Activated naive CD4-positive, alpha-beta T cell treated with anti-CD3 and anti-CD28 coated beads, Interleukin-2, amount 10 ng/mL, durations not matched to agents 7 days and 5 days (primary cell): ENCODE data around the gene AMOT.

Experiments
- CTCF ChIA-PET: fragments of 350-600 bp; sonication (Branson Sonifier 250); formaldehyde crosslinking; loops from one replicate; lab custom pipeline; 2021; ENCODE audit warnings: antibody characterized with exemption; lab: Charles Lee
- DNase-seq: peaks from one replicate; pipeline ENCODE4 v3.0.0-alpha.2; 2020
- H3K27ac Mint-ChIP-seq: one replicate; pipeline ENCODE4 v1.8.0; 2021; ENCODE audit warnings: mild to moderate bottlenecking, moderate library complexity, mixed read lengths
- H3K27me3 Mint-ChIP-seq: one replicate; pipeline ENCODE4 v1.8.0; 2021; ENCODE audit warnings: mild to moderate bottlenecking, mixed read lengths
- H3K36me3 Mint-ChIP-seq: one replicate; pipeline ENCODE4 v1.8.0; 2021; ENCODE audit warnings: mixed read lengths
- H3K4me1 Mint-ChIP-seq: one replicate; pipeline ENCODE4 v1.8.0; 2021; ENCODE audit warnings: mixed read lengths
- H3K4me3 Mint-ChIP-seq: one replicate; pipeline ENCODE4 v1.8.0; 2021; ENCODE audit warnings: mild to moderate bottlenecking, moderate library complexity, mixed read lengths
- H3K9me3 Mint-ChIP-seq: one replicate; pipeline ENCODE4 v1.8.0; 2021; ENCODE audit warnings: mixed read lengths

Gene AMOT

DNA sequence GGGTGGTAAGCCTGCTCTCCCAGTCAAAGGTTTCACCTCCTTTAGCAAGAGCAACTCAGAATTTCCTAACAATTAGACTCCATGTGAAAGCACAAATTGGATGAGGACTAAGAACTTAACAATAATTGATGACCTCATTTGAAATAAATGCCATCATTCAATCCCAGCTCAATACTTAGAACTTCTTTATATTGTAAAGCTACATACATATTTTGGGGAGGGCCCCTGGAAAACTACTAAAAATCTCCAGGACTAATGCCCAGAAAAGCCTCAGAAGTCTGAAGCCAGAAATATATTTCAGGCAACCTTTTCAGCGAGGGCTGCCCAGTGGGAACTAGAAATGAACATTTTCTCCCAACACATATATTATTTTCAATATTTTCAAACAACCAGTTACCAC lies 38.1 kb downstream of the AMOT start:
- CTCF ChIA-PET: no interaction called here
- no peak for DNase-seq

DNA sequence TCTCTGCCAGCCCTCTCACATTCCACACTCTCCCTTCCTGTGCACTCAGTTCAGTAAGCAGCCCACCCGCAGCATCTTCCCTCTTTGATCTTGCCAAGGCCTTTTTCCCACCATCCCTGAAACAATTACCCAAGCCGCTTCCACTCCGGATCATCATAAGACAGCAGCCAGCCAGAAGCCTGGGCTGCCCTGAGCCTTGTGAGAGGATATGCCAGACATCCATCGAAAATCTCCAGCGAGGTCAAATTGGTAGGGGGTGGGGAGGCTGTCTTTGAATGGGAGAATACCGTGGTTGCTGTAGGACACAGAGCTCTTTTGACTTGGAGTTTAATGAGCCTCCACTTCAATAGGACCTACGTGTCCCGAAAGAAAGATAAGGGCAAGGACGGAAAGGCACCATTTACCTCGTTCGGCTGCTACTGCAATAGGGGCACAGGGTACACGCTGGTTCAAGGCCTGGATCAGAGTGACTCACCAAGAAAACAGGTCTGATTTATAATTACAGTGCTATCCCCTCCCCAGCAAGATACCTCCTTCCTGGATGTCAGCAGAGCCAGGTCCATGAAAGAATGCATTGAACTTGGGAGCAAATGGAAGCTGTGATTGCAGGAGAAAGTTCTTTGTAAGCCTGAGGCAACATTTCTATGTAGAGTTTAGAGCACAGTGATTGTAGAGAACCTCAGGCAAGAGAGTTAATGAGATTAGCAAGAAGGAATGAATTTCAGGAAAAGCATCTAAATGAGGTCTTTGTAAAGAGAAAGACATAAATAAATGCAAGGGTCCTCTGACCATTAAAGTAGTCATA lies 39.5 kb downstream of the AMOT start:
- H3K27ac Mint-ChIP-seq: no peak overlapping the region
- H3K36me3 Mint-ChIP-seq: no peaks in the 10 kb centered on the region
- CTCF ChIA-PET: no interaction called here

More for the DNA sequence above, 38.1 kb downstream of the AMOT start:
- no peak overlapping the region for H3K27ac Mint-ChIP-seq
- H3K4me3 Mint-ChIP-seq: no peak overlapping the region
- no peaks in the 10 kb centered on the region for H3K9me3 Mint-ChIP-seq
- H3K27me3 Mint-ChIP-seq: no peaks in the 10 kb centered on the region
- no peaks in the 10 kb centered on the region for H3K4me1 Mint-ChIP-seq
- no peaks in the 10 kb centered on the region for H3K36me3 Mint-ChIP-seq

DNA sequence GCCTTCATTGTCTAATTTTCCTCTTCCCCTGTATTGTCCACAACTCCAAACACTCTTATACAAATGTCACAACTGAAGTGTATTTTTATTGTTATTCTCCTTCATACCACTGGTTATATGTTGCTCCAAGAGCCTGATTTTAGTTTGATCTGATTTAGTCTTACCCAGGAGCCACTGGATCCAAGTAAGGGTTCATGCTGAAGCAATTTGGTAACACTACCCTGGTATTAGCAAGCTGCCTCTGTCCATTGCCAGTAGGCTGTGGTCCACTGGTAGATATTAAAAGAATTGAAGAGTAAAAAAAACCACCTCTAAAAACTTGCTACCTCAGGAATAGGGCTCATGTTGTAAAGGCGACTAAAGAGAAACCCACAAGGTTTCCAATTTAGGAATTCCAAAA lies 41.2 kb downstream of the AMOT start:
- CTCF ChIA-PET: no interaction called here
- Mint-ChIP-seq H3K27me3 (no peaks in the 10 kb centered on the region), H3K27ac (no peak overlapping the region), H3K9me3 (no peaks in the 10 kb centered on the region), H3K4me1 (no peaks in the 10 kb centered on the region), H3K4me3 (no peak overlapping the region), H3K36me3 (no peaks in the 10 kb centered on the region)
- no peak for DNase-seq

More for the DNA sequence above, 39.5 kb downstream of the AMOT start:
- H3K9me3 Mint-ChIP-seq: no peaks in the 10 kb centered on the region
- no peak for DNase-seq
- H3K27me3 Mint-ChIP-seq: no peaks in the 10 kb centered on the region
- no peaks in the 10 kb centered on the region for H3K4me1 Mint-ChIP-seq
- H3K4me3 Mint-ChIP-seq: no peak overlapping the region

DNA sequence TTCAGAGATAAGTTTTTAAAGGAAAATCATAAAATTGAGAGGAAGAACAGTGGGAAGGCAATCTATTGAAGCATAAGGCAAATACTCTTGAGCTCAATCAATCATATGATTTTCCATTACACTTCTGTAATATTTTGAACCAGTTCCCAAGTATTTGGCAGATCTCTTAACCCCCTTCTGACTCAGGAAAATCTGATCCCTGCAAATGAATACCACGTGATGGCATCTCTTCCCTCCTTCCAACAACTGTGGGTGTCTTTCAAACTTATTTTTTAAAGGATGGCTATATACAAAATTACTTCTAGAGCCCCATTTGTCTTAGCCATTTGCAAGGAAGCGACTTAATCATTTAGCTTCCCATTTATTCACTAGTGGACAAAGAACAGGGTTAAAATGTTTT lies 41.9 kb downstream of the AMOT start:
- CTCF ChIA-PET: no interaction called here

DNA sequence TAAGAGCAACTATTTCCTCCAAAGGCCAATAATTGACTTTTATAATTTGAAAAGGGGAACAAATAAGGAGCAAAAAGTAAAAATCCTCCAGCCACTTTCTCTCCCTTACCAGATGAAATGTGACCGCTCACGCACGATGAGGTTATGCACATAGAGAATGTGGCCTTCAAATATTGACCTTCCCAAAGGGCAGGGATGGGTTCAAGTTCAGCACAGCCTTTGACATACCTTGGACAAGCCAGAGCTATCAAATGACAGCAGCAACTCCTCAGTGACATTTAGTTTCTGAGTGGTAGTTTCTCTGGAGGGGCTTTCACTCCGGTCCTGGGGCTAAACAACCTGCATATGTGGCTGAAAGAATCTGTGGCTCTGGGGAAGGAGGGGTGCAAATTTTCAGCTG lies 50.7 kb downstream of the AMOT start:
- DNase-seq: no peak
- Mint-ChIP-seq H3K36me3 (no peaks in the 10 kb centered on the region), H3K4me1 (no peaks in the 10 kb centered on the region), H3K4me3 (no peak overlapping the region), H3K27ac (no peak overlapping the region), H3K9me3 (no peaks in the 10 kb centered on the region), H3K27me3 (no peaks in the 10 kb centered on the region)
- CTCF ChIA-PET: no interaction called here

More for the DNA sequence above, 41.9 kb downstream of the AMOT start:
- DNase-seq: no peak
- H3K4me3 Mint-ChIP-seq: no peak overlapping the region
- no peaks in the 10 kb centered on the region for H3K27me3 Mint-ChIP-seq
- no peaks in the 10 kb centered on the region for H3K9me3 Mint-ChIP-seq
- H3K36me3 Mint-ChIP-seq: no peaks in the 10 kb centered on the region
- no peak overlapping the region for H3K27ac Mint-ChIP-seq
- no peaks in the 10 kb centered on the region for H3K4me1 Mint-ChIP-seq

DNA sequence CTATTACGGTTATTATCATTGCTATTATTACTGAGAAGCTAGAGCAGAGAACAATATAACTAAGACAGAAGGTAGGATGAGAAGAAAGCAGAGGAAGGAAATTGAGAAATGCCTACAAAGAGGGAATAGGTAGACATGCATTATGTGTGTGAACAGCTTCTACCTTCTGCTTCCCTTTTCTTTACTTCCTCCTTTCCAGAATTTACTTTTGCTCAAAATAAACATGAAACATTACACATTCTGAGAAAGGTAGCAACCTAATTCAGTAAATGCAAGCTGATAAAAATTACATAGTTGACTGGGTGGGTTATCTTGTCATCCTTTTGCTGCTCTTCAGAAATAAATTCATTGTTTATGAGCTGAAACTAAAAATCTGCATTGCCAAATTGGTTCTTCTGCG lies 54.6 kb downstream of the AMOT start:
- H3K4me3 Mint-ChIP-seq: no peak overlapping the region
- CTCF ChIA-PET: no interaction called here

DNA sequence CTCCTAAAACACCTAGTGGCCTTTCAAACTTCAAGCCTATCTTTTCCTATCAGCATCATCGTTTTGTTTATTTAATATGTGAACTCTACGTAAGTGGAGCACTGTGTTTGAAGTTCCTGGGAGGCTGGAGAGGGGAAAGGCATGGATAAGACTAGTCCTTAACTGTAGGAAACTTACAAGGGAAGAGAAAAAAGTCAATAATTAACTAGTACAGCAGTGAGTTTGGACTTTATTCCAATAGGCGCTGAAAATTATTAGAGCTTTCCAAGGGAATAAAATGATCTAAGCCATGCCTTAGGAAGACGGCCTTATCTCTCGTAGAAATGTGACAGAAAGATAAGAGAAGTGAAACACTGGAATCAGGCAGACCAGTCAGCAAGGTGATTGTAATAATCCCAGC lies 55.3 kb downstream of the AMOT start:
- Mint-ChIP-seq H3K27me3 (no peaks in the 10 kb centered on the region), H3K9me3 (no peaks in the 10 kb centered on the region), H3K36me3 (no peaks in the 10 kb centered on the region), H3K4me1 (no peaks in the 10 kb centered on the region), H3K27ac (no peak overlapping the region), H3K4me3 (no peak overlapping the region)
- no peak for DNase-seq
- CTCF ChIA-PET: no interaction called here

More for the DNA sequence above, 54.6 kb downstream of the AMOT start:
- no peak overlapping the region for H3K27ac Mint-ChIP-seq
- DNase-seq: no peak
- H3K9me3 Mint-ChIP-seq: no peaks in the 10 kb centered on the region
- H3K4me1 Mint-ChIP-seq: no peaks in the 10 kb centered on the region
- no peaks in the 10 kb centered on the region for H3K36me3 Mint-ChIP-seq
- no peaks in the 10 kb centered on the region for H3K27me3 Mint-ChIP-seq

DNA sequence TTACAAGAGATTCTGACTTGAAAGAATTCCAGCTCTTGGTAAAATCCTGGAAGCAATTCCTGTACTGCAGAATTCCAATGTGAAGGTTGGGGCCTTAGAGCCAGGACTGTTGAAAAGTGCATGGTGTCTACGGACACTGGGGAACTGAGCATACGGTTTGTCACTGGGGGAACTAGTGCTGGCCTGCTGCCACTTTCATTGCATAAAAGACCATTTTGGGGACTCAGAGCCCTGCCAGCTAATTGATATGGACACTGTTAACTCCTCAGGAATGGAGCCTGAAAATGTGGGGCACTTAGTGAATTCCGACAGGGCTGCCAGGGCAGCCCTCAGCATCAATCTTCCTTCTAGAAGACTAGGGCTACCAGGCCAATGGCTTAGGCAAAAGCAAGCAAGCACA lies 55.9 kb downstream of the AMOT start:
- H3K36me3 Mint-ChIP-seq: no peaks in the 10 kb centered on the region
- no peaks in the 10 kb centered on the region for H3K27me3 Mint-ChIP-seq
- DNase-seq: no peak
- CTCF ChIA-PET: no interaction called here
- H3K27ac Mint-ChIP-seq: no peak overlapping the region
- H3K4me1 Mint-ChIP-seq: no peaks in the 10 kb centered on the region
- no peak overlapping the region for H3K4me3 Mint-ChIP-seq
- no peaks in the 10 kb centered on the region for H3K9me3 Mint-ChIP-seq

DNA sequence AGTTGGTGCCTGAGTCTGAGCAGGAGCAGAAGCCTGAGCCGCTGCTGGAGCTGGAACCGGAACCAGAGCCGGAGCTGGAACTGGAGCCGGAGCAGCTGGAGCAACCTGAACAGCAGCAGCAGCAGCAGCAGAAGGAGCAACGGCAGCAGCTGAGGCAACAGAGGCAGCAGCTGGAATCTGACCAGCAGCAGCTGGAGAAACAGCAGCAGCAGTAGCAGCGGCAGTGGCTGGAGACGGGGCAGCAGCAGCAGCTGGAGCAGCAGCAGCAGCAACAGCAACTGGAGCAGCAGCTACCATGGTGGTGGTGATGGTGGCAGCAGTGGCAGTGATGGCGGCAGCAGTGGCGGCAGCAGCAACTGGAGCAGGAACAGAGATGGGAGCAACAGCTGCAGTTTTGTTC lies 61.5 kb downstream of the AMOT start:
- no peak for DNase-seq

DNA sequence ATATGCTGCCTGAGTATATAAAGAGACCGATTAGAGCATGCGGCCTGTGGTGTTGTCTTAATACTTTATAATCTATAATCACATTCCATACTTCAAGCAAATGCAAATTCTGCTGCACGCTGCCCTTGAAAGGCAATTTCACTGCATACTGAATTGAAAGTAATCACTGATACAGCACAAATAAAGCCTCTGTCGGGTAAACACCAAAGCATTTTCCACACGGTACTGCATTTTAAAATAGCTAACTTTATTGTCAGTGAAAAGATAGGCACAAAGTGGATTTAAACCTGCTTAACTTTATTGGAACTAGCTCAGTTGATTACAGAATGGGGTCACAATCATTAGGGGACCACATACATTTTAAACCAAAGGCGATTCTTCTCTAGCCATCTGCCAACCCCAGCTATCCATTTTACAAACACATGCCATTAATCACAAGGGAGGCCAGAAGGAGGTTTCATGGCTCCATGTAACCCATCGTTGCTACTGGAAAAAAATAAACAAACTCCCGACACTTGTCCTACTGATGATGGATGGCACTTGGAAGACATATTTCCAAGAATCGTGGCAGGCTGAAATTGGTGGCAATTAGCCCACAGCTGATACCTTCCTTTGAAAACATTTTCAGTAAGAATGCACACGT lies 65.9 kb downstream of the AMOT start:
- Mint-ChIP-seq H3K36me3 (no peaks in the 10 kb centered on the region), H3K9me3 (no peaks in the 10 kb centered on the region), H3K4me1 (no peaks in the 10 kb centered on the region), H3K4me3 (no peak overlapping the region), H3K27me3 (no peaks in the 10 kb centered on the region), H3K27ac (no peak overlapping the region)
- CTCF ChIA-PET: no interaction called here
- DNase-seq: no peak

More for the DNA sequence above, 61.5 kb downstream of the AMOT start:
- no peak overlapping the region for H3K4me3 Mint-ChIP-seq
- H3K9me3 Mint-ChIP-seq: no peaks in the 10 kb centered on the region
- no peak overlapping the region for H3K27ac Mint-ChIP-seq
- H3K36me3 Mint-ChIP-seq: no peaks in the 10 kb centered on the region
- no peaks in the 10 kb centered on the region for H3K4me1 Mint-ChIP-seq
- no peaks in the 10 kb centered on the region for H3K27me3 Mint-ChIP-seq
- CTCF ChIA-PET: no interaction called here

DNA sequence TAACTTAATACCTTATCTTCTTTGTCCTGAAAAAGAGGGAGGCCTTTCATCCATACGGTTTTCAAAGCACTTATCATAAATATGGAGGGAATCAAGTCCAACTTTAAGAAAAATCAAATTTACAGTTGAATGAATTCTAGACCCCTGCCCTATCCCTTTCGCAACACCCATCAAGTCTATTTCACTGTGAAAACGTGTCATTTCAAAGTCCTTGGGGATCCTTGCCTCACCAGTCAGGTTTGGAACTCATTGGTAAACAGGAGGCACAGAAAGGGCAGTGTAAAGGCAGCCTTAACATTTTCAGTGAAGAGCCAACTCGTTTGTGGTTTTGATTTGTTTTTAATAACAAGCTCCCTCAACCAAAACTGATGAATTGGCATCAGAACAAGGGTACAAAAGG lies 66.5 kb downstream of the AMOT start:
- no peaks in the 10 kb centered on the region for H3K9me3 Mint-ChIP-seq
- CTCF ChIA-PET: no interaction called here
- no peaks in the 10 kb centered on the region for H3K36me3 Mint-ChIP-seq
- H3K4me1 Mint-ChIP-seq: no peaks in the 10 kb centered on the region
- no peak for DNase-seq
- no peak overlapping the region for H3K27ac Mint-ChIP-seq
- H3K4me3 Mint-ChIP-seq: no peak overlapping the region
- H3K27me3 Mint-ChIP-seq: no peaks in the 10 kb centered on the region

DNA sequence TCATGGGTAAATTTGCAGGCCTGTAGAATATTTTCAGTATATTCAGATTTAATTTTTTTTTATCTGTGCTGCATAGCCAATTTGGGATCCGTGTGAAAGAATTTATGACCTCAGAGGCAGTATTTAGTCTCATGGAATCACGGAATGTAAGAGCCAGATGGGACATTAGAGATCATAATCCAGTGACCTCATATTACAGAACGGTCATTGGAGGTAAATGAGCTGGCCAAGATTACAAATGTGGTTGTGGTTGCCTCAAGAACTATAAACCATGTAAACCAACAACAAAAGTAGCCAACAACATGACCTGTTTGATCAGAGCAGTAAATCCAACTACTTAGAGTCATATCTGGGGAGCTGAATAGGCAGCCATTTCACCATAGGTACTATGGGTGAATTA lies 71.6 kb downstream of the AMOT start:
- Mint-ChIP-seq H3K4me3 (no peak overlapping the region), H3K4me1 (no peaks in the 10 kb centered on the region), H3K27ac (no peak overlapping the region), H3K27me3 (peaks cover 4% of the 10 kb centered on the region), H3K9me3 (no peaks in the 10 kb centered on the region), H3K36me3 (no peaks in the 10 kb centered on the region)
- no peak for DNase-seq
- CTCF ChIA-PET: no interaction called here

DNA sequence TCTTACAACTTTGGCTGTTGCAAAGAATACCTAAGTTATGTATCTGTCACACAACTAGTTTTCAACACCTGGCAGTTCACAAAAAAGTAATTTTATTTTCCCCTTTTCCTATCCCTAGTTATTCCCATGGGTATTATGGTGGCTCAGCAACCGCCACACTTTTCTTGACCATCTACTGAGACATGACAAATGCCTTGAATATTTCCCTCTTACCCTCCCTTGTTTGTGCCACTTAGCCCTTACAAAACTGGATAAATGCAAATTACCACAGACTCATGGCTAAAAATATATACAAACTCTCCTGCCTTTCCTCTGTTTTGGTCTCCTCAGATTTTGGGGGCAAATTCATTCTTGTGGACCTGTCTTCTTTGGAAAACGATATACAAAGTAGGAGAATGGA lies 72.1 kb downstream of the AMOT start:
- H3K27me3 Mint-ChIP-seq: peaks cover 4% of the 10 kb centered on the region
- H3K27ac Mint-ChIP-seq: no peak overlapping the region
- CTCF ChIA-PET: no interaction called here
- no peak for DNase-seq
- H3K4me1 Mint-ChIP-seq: no peaks in the 10 kb centered on the region
- no peaks in the 10 kb centered on the region for H3K9me3 Mint-ChIP-seq
- no peak overlapping the region for H3K4me3 Mint-ChIP-seq
- no peaks in the 10 kb centered on the region for H3K36me3 Mint-ChIP-seq

DNA sequence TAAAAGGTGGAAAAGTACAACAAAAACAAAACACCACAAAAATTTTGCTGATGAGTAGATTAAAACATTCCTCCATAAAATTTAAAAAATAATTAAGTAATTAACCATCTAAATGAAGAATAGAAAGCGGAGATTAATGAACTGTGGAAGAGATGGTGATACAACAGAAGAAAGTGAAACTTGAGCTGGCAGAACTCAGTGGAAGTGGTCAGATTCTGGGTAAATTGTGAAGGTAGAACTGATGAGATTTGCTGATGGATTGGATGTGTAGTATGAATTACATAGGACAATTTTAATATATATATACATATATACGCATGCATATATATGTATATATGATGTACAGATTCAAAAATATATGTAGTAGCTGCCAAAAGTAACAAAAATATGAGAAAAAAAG lies 73.9 kb downstream of the AMOT start:
- no peak for DNase-seq
- Mint-ChIP-seq H3K9me3 (no peaks in the 10 kb centered on the region), H3K27ac (no peak overlapping the region), H3K4me1 (no peaks in the 10 kb centered on the region), H3K27me3 (peaks cover 4% of the 10 kb centered on the region), H3K36me3 (no peaks in the 10 kb centered on the region), H3K4me3 (no peak overlapping the region)
- CTCF ChIA-PET: no interaction called here
